NCI-H1048 (cell line): ENCODE measurements around the gene TSPEAR.
"Not testable (repeated sequence)": the region's sequence is repeated elsewhere in the genome, so short reads cannot be mapped to it uniquely, and the experiment has no call there.

Experiments used
- DNase-seq: peaks from one replicate; lab custom pipeline; 2025; lab: John Stamatoyannopoulos, UW

TSPEAR gene

DNA sequence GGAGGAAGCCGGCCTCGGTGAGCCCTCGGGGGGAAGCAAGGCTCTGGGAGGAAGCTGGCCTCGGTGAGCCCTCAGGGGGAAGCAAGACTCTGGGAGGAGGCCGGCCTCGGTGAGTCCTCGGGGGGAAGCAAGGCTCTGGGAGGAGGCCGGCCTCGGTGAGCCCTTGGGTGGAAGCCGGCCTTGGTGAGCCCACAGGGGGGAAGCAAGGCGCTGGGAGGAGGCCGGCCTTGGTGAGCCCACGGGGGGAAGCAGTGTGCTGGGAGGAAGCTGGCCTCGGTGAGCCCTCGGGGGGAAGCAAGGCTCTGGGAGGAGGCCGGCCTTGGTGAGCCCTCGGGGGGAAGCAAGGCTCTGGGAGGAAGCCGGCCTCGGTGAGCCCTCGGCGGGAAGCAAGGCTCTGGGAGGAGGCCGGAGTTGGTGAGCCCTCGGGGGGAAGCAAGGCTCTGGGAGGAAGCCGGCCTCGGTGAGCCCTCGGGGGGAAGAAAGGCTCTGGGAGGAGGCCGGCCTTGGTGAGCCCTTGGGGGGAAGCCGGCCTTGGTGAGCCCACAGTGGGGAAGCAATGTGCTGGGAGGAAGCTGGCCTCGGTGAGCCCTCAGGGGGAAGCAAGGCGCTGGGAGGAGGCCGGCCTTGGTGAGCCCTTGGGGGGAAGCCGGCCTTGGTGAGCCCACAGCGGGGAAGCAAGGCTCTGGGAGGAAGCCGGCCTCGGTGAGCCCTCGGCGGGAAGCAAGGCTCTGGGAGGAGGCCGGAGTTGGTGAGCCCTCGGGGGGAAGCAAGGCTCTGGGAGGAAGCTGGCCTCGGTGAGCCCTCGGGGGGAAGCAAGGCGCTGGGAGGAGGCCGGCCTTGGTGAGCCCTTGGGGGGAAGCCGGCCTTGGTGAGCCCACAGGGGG is 208.1 kb downstream of the TSPEAR start:
- not testable (repeated sequence) for DNase-seq

DNA sequence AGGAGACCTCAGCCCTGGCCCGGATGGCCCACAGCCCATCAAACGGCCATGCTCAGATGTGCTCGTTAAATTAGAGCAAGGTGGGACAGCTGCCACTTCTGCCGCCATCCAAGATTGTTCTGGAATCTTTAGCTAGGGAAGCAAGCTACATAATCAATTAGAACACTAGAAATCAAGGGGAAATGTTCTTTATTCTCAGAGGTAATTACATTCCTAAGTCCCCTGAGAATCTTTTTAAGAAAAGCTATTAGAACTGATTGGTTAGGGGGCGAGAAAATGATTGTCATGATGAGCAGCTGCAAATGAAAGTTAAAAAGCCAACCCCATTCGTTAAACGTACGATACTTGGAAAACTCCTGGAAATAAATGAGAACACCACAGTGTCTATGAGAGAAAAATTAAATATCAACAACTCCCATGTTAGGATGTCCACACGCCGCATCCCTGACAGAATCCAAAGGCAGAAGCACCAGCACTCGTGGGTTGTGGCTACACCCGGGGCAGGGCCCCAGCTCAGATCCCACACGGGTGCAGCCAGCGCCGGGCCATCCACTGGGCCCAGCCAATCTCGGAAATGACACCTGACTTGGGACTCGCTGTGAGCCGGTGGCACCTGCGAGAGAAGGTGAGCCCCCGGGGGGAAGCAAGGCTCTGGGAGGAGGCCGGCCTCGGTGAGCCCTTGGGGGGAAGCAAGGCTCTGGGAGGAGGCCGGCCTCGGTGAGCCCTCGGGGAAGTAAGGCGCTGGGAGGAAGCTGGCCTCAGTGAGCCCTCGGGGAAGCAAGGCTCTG is 209.0 kb downstream of the TSPEAR start:
- no peak for DNase-seq

DNA sequence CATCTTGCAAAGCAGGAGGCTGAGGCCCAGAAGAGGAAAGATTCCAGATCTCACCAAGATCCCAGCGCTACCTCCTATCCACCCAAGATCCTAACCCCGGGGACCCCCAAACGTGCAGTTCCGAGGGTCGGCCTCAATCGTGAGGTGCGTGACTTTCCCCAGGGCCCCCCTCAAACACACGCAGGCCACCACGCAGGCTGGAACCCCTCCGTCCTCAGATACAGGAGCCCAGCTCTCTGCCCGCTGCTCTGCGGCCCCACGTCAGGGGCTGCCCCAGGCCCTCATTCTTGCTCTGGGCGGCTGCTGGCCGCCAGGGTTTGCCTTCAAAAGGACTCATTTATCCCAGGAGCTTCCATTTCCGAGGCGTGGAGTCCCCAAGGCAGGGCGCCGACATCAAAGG is 211.3 kb downstream of the TSPEAR start:
- DNase-seq = no peak

DNA sequence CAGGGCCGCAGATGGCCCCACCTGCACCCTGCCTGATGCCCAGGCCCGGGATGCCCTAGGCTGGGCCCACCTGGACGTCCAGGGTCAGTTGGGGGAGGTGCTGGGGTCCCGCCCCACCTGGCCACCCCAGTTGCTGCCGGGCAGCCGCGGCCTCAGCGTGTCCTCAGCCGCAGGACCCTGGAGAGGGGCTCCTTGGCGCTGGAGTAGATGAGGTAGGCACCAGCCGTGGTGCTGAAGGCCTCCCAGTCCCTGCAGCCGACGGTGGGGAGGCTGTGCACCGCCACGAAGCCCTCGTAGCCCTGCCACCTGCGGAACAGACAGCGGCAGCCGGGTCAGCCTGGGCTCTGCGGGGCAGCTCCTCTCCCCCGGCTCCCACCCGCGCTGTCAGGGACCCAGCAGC is 211.7 kb downstream of the TSPEAR start:
- DNase-seq = no peak

DNA sequence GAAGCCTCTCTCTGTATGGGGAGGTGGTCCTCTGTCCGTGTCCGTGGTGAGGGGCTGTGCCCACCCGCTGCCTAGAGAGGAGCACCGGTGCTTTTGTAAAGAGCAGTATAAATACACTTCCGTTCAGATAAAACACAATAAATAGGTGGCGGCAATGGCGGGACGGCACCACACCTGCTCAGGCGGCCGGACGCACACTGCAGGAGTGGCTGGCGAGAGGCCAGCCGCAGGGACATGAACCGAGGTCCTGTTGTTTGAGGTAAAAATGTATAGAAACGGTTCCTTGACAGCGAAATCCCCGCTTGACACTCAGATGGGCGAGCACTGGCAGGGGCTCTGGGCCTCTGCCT is 212.2 kb downstream of the TSPEAR start:
- DNase-seq = no peak

DNA sequence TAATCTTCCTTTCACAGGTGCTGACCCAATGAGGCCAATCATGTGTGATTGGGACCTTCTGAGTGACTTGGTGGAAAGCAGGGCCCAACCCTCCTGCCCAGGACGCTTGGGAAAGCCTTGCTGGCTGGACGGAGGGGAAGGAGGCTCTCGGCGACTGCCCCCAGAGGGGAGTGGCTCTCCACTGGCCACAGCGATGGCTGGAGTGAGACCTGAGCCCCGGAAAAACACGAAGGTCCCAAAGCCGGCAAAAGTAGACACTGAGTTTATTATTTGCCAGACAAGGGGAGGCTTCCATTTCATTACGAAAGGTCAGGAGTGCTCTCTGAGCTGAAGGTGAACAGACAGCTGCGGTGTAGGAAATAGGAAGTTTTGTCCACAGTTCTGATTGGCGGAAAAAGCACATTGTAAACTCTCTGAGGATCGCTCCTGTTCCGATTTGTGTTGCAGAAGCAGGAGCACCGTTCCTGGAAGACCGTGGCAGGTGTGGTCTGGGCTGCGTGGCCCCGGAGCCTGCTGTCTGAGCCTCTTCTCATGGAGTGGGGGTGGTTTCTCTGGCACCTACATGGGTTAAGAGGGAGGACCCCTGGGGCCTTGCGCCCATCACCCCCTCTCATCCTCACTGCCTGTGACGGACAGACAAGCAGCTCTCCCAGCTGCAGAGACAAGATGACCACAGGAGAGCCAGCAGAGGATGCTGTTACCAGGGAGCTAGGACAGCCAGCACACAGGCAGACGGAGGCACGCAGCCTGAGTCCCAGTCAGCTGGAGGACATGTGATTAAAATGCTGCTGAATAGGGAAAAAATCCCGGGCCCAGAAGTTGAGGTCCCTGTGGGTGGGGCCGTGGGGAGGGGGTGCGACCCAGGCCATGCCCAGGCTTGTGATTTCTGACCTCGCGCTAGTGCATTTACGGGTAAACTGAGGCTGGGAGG is 212.8 kb downstream of the TSPEAR start:
- no peak for DNase-seq

DNA sequence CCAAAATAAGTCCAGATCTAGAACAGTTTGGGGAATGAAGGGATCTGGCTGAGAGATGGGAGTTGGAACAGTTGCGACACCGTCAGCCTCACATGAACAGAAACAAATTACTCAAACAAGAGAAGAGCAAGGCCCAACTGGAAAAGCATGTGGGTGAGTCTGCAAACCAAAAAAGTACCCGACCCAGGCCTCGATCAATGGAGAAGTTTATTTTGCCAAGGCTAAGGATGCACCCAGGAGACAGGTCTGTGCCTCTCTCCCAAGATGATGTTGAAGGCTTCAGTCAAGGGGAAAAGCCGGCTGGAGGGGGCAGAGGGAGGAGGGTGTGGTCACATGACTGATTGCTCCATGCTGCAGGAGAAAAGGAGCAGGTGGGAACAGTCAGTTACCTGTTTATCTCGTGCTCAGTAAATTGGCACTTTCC is 213.7 kb downstream of the TSPEAR start:
- no peak for DNase-seq

DNA sequence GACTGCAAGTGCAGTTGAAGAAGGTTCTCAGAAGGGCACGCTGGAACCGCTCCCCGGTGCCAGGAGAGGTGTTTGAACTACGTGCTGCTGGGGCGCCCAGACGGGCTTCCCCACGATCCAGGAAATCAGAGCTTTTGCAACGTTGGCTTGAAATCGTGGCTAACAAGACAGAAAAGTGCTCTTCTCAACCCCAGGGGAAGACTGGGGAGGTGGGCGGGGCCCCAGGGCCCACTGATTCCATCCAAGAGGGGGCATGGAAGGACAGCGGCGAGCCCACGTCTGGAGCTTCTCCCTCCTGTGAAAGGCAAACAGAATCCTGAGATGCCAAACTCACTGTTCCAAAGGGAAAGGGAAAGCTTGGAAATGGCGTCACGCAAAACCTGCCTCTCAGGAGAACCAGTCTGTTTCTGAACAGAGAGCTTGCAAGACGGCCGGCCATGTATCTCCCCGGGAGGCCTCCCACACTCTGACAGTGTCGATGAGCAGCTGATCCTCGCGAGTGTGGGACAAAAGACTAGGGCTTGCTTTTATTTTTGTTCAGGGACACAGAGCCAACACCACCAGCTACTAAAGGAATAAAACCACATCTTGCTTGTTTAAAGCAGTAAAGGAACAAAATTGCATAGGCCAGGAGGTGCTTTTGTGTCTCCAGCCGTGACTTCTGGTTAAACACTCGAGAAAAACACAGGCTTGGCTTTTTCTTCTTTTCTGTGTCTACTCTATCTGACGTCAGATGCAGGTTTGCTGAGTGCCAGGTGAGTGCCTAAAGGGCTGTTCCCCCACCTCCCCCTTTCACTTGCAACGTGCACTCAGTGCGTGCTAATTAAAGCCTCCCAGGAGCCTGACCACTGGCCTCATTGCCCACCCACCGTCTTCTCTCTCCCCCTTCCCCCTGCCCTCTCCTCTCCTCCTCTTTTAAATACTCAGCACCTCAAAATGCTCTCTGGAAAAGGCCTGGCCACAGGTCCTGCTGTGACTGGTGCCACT is 214.5 kb downstream of the TSPEAR start:
- DNase-seq = no peak

DNA sequence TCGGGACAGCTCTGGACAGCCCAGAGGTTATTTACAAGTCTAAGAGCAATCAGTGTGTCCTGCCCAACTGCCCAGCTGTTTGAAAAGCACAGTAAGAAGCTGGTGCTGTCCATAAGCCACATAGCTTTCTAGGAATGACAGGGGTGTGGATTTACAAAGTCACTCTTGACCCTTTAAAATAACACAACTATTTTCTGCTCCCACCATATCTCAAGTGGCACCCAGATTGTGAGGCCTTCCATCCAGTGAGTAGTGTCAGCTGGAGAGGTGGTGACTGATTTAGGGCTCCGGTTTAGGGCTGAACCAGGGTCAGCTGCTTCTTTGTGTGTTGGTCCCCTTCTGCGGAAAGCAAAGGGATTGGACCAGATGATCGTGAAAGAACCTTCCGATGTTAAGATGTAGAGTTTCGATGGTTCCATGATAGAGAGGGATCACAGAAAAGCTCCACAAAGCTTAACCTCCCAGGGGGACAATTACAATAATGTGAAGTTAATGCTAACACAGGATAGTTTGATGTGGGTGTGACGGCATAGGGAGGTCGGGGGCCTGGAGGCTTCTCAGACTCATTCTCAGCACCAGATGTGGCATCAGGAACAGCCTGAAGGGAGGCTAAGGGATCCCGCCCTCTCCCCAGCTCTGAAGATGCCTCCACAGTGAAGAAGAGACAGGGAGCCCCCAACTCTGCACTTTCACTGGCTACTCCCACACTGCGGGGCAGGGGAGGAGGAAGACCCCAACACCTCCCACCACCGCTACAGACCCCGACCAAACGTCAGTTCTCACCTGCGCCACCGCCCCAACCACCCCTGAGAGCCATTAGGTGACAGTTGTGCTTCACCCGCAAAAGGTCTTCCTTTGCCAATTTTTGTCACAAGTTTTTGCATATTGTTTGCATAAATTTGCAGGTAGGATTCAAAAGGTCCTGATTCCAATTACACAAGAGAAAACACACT is 215.5 kb downstream of the TSPEAR start:
- no peak for DNase-seq

DNA sequence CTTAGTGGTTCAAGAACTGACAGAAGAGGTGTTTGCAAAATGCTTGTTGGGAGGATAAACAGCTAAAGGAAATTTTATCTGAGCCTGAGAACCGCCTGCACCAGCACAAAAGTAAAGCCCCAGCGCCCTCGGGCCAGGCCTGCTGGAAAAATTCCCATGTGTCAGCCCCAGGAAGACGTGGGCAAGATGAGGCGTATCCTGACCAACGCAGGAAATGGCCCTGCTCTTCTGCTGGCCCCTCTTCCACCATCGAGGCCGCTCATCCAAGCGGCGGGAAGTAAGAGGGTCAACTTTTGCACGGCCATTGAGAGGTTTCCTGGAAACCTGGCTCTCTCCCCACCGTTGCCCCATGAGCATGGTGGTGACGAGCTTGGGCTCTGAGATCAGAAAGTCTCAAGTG is 216.4 kb downstream of the TSPEAR start:
- DNase-seq = no peak

DNA sequence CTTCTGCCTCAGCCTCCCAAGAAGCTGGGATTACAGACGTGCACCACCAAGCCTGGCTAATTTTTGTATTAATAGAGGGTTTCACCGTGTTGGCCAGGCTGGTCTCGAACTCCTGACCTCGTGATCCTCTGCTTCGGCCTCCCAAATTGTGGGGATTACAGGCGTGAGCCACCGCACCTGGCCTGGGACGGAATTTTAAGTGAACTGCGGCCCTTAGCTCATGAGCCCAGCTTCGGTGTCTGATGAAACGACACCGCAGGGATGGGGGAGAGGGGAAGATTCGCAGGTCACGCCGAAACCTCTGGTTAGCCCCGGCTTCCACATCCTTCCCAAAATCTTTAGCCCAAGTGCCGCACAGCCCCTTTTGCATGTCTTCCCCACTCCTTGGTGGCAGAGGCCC is 217.0 kb downstream of the TSPEAR start:
- DNase-seq = no peak

DNA sequence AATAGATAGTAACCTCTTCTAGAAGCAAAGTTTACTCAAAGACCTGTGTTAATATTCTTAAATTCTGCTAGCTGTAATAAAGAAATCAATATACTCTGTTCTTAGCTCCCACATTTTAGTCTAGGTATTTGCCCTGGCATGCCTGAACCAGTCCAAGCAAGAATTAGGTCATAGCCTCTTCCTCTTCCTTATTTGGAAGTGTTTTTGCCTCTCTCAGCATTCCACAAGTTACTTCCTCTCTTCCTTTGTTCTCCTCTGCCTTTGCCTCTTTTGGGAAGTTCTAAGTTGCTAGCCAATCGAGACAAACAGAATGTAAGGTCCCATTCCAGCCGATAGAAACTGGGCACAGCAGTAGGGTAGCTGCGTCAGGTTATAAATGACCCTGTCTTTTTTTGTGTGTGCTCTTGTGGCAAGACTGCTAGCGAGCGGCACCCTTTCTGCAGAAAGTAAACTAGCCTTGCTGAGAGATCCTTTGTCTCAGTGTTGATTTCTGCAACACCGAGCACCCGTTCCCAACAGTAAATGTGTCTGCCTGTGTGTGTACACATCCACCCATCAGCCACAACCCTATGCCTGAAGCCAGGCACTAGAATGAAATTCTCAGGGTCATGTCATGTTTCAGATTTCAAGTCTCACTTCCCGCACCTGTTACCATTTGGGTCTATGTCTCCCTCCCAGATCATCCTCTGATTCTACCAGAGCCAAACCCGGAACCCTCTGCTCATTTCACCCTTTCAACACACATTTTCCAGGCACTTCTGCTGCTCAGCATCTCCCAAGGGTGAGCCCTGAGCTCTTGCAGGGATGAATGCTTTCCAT is 218.6 kb downstream of the TSPEAR start:
- DNase-seq = no peak

DNA sequence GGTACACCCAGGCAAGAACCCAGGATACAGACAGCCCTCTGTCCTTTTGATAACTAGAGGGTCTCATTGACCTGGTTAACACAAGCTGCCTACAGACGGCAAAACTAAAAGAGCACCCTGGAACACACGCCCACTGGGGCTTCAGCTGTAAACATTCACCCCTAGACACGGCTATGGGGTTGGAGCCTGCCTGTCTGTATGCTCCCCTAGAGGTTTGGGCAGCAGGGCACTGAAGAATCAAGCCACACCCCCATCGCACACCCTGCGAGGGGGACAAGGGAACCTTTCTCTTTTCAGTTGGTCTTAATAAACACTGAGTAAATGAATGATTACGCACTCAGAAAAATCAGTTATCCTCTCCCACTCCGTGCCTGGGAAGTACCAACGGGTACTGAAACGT is 220.6 kb downstream of the TSPEAR start:
- DNase-seq = no peak

DNA sequence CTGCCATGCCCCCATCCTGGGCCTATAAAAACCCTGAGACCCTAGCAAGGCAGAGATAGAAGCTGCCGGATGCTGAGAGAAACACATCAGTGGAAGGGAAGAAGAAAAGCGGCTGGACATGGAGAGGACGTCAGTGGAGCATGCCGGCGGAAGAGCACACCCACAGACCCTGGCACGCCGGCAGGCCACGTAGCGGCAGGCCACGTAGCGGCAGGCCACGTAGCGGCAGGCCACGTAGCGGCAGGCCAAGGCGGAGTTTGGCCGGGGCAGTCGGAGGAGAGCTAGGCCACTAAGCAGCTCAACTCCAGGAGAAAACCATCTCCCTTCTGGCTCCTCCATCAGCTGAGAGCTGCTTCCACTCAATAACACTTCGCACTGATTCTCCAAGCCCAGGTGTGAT is 221.0 kb downstream of the TSPEAR start:
- no peak for DNase-seq

DNA sequence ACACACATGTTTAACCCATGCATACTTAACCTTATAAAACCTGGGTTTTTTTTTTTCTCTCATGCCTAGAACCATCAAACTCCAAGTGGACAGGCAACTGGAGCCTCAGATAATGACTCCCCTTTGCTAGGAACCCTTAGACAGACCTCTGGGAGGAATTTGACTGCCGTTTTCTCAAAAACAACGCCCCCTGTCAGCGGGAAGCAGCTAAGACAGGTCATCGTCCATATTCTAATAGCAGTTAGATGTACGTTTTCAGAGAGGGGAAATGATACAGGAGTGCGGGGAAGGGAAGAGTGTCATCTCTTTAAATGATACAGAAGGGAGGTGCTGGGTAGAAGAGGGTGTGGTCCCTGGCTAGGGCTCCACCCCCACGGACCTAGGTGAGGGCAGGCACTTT is 221.4 kb downstream of the TSPEAR start:
- no peak for DNase-seq

DNA sequence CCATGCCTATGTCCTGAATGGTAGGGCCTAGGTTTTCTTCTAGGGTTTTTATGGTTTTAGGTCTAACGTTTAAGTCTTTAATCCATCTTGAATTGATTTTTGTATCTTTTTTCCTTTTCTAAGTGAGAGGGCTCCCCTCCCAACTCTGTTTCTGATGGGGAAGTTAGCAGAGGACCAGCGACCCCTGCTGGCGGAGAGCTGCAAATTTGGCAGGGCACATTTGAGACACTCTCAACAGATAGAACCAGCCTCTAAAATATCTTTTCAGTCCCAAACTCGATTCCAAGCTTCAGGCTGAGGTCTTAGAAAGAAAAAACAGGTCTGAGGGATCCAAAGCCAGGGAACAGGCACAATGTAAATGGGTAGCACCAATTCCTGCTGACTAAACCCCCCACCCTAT is 223.5 kb downstream of the TSPEAR start:
- no peak for DNase-seq

DNA sequence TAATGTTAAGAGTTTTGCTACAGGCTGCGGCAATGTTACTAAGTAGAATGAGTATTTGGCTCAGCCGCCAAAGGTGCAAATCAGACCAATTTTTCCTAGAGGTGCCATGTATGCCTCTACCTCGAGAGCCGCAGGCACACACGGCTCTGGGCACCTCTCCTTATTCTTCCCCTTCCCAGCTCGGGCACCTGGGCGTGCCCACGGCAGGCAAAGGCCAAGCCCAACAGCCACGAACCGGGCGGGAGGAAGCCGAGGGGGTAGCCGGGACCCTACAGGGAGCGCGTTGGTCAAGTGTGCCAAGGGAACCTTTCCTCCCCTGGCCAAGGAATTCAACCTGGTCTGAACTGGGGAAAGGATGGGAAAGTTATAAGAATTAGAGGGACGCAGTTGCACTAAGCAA is 225.1 kb downstream of the TSPEAR start:
- no peak for DNase-seq

DNA sequence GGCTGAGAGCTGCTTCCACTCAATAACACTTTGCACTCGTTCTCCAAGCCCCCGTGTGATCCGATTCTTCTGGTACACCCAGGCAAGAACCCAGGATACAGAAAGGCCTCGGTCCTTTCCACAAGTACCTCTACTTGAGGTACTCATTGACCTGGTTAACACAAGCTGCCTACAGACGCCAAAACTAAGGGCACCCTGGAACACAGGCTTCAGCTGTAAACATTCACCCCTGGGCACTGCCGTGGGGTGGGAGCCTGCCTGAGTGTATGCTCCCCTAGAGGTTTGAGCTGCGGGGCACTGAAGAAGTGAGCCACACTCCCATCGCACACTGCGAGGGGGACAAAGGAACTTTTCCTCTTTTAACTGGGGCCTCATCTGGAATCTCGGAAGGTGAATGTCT is 225.6 kb downstream of the TSPEAR start:
- DNase-seq = no peak

DNA sequence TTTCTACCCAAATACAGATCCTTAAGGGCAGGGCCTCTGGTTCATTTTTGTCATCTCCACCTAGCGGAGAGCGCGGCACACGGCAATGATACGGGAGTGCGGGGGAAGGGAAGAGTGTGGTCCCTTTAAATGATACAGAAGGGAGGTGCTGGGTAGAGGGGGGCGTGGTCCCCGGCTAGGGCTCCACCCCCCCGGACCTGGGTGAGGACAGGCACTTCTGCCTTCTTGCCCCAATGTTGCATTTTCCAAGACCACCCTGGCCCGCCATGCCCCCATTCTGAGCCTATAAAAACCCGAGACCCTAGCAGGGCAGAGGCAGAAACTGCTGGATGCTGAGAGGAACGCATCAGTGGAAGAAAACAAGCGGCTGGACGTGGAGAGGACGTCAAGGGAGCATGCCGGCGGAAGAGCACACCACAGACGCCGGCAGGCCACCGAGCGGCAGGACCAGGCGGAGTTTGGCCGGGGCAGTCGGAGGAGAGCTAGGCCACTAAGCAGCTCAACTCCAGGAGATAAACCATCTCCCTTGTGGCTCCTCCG is 226.0 kb downstream of the TSPEAR start:
- DNase-seq = no peak
